Activated CD4-positive, alpha-beta T cell treated with anti-CD3 and anti-CD28 coated beads for 4 hours (primary cell): ENCODE measurements around the gene OLA1.
A peak's percentile ranks its signal among the peaks of the same experiment; 100 is the strongest.
"Not testable (repeated sequence)": the region's sequence is repeated elsewhere in the genome, so short reads cannot be mapped to it uniquely, and the experiment has no call there.

ENCODE experiments used
- DNase-seq, 2 donors: peaks; one replicate each; pipeline ENCODE4 v3.0.0-alpha.2; 2020

OLA1 gene

GRCh38 chr2:174248187-174248997, at the start of gene OLA1:
TSS of gene OLA1 (minus strand) at chr2:174248532. CDS start at chr2:174246815, 1,717 bp downstream.
- DNase-seq, result peak; percentile 95 to 96

GRCh38 chr2:174292908-174293307, 44.6 kb upstream of the OLA1 start:
- no peak for DNase-seq

- DNase-seq, result no peak
These were observed 37.8 kb upstream of the OLA1 start for GRCh38 chr2:174286172-174286571.

GRCh38 chr2:174282441-174282840, 34.1 kb upstream of the OLA1 start:
- no peak for DNase-seq

GRCh38 chr2:174281736-174282135, 33.4 kb upstream of the OLA1 start:
- DNase-seq, result no peak

GRCh38 chr2:174280596-174280995, 32.3 kb upstream of the OLA1 start:
- no peak for DNase-seq

- not testable (repeated sequence) for DNase-seq
These were observed 21.9 kb upstream of the OLA1 start for GRCh38 chr2:174270263-174270662.

- DNase-seq, result no peak
These were observed 18.0 kb upstream of the OLA1 start for GRCh38 chr2:174266288-174266687.

- DNase-seq, result no peak
These were observed 15.7 kb upstream of the OLA1 start for GRCh38 chr2:174263997-174264396.

GRCh38 chr2:174259981-174260380, 11.6 kb upstream of the OLA1 start:
- no peak for DNase-seq

GRCh38 chr2:174254267-174254666, 5.9 kb upstream of the OLA1 start:
- no peak for DNase-seq

GRCh38 chr2:174248998-174249592, 763 bp upstream of the OLA1 start:
- DNase-seq, result no peak

- DNase-seq, result no peak
These were observed 702 bp downstream of the OLA1 start for GRCh38 chr2:174247474-174248186.

- no peak for DNase-seq
These were observed 1.4 kb downstream of the OLA1 start for GRCh38 chr2:174246944-174247381.

- not testable (repeated sequence) for DNase-seq
These were observed 2.7 kb downstream of the OLA1 start for GRCh38 chr2:174245628-174246027.

GRCh38 chr2:174245065-174245464, 3.3 kb downstream of the OLA1 start:
- DNase-seq, result no peak

- no peak for DNase-seq
These were observed 4.5 kb downstream of the OLA1 start for GRCh38 chr2:174243812-174244211.

- DNase-seq, result no peak
These were observed 8.2 kb downstream of the OLA1 start for GRCh38 chr2:174240097-174240496.

GRCh38 chr2:174236429-174236828, 11.9 kb downstream of the OLA1 start:
- DNase-seq, result no peak

- no peak for DNase-seq
These were observed 12.7 kb downstream of the OLA1 start for GRCh38 chr2:174235680-174236079.

- no peak for DNase-seq
These were observed 14.5 kb downstream of the OLA1 start for GRCh38 chr2:174233771-174234275.

GRCh38 chr2:174227748-174228147, 20.6 kb downstream of the OLA1 start:
- no peak for DNase-seq

- no peak for DNase-seq
These were observed 23.6 kb downstream of the OLA1 start for GRCh38 chr2:174224665-174225288.
